ENCODE measurements around the gene REG3G. TPM values are rescaled to one million over a fixed set of nuclear protein-coding genes. Genes with fewer than 3 reads are reported as not detected.

The REG3G gene
- total and polyA plus RNA-seq, 2 donors (not counting 1 experiment from before 2014, with no cell fraction given): not detected

- no peak overlapping the region for H2AFZ ChIP-seq (ENCODE audit: low read length)
- H3K4me1 ChIP-seq (ENCODE audit: control insufficient read depth, extremely low read depth, insufficient read depth, low read length): no peaks in the 10 kb centered on the region
- no peaks in the 10 kb centered on the region for H3K9me3 ChIP-seq (ENCODE audit: control insufficient read depth, insufficient read depth, low read depth, low read length)
- H3K27me3 ChIP-seq (ENCODE audit: control insufficient read depth, insufficient read depth, low read length): no peaks in the 10 kb centered on the region
- H3K27ac ChIP-seq (ENCODE audit: insufficient read depth, low read length): no peak overlapping the region
- no peaks in the 10 kb centered on the region for H3K36me3 ChIP-seq (ENCODE audit: control insufficient read depth, insufficient read depth, low read length)
- H3K4me3 ChIP-seq (replicated peaks in 1 of 4; ENCODE audit: control extremely low read depth in 1 of 4, insufficient read depth in 1 of 4, low read depth in 3 of 4, low read length in 4 of 4): no peak overlapping the region
- no peak for DNase-seq (ENCODE audit: low read depth in 2 of 2)
- TF ChIP-seq CTCF (conservative IDR thresholded peaks at IDR 0.05 in 1 of 2, IDR thresholded peaks at IDR 0.05 in 1 of 2; ENCODE audit: low read depth in 1 of 2, low read length in 2 of 2): no peak
- no peak for TF ChIP-seq EZH2 (IDR thresholded peaks at IDR 0.05; ENCODE audit: low read length, missing control alignments)
- H3K4me2 ChIP-seq (ENCODE audit: extremely low read depth, insufficient read depth, low read length): no peak overlapping the region
- H4K20me1 ChIP-seq (ENCODE audit: control insufficient read depth, extremely low read depth, insufficient read depth, low read length): no peaks in the 10 kb centered on the region
- no peak overlapping the region for H3K9ac ChIP-seq (ENCODE audit: insufficient read depth, low read length)
- H3K79me2 ChIP-seq (ENCODE audit: control insufficient read depth, insufficient read depth, low read length): no peaks in the 10 kb centered on the region
Measured at GRCh38 chr2:79013629-79014028, 11.9 kb upstream of the REG3G start.

GRCh38 chr2:79016342-79016741 lies 9.2 kb upstream of the REG3G start:
- no peaks in the 10 kb centered on the region for H3K9me3 ChIP-seq (ENCODE audit: control insufficient read depth, insufficient read depth, low read depth, low read length)
- no peaks in the 10 kb centered on the region for H3K36me3 ChIP-seq (ENCODE audit: control insufficient read depth, insufficient read depth, low read length)
- H3K4me3 ChIP-seq (replicated peaks in 1 of 4; ENCODE audit: control extremely low read depth in 1 of 4, insufficient read depth in 1 of 4, low read depth in 3 of 4, low read length in 4 of 4): no peak overlapping the region
- H3K4me1 ChIP-seq (ENCODE audit: control insufficient read depth, extremely low read depth, insufficient read depth, low read length): no peaks in the 10 kb centered on the region
- no peak overlapping the region for H3K27ac ChIP-seq (ENCODE audit: insufficient read depth, low read length)
- no peak overlapping the region for H2AFZ ChIP-seq (ENCODE audit: low read length)
- no peak for DNase-seq (ENCODE audit: low read depth in 2 of 2)
- H3K4me2 ChIP-seq (ENCODE audit: extremely low read depth, insufficient read depth, low read length): no peak overlapping the region
- no peak overlapping the region for H3K9ac ChIP-seq (ENCODE audit: insufficient read depth, low read length)
- TF ChIP-seq CTCF (conservative IDR thresholded peaks at IDR 0.05 in 1 of 2, IDR thresholded peaks at IDR 0.05 in 1 of 2; ENCODE audit: low read depth in 1 of 2, low read length in 2 of 2): no peak
- no peak for TF ChIP-seq EZH2 (IDR thresholded peaks at IDR 0.05; ENCODE audit: low read length, missing control alignments)
- no peaks in the 10 kb centered on the region for H4K20me1 ChIP-seq (ENCODE audit: control insufficient read depth, extremely low read depth, insufficient read depth, low read length)
- no peaks in the 10 kb centered on the region for H3K27me3 ChIP-seq (ENCODE audit: control insufficient read depth, insufficient read depth, low read length)
- H3K79me2 ChIP-seq (ENCODE audit: control insufficient read depth, insufficient read depth, low read length): no peaks in the 10 kb centered on the region

- Histone ChIP-seq H3K4me3 (replicated peaks in 1 of 4; ENCODE audit: control extremely low read depth in 1 of 4, insufficient read depth in 1 of 4, low read depth in 3 of 4, low read length in 4 of 4) (no peak overlapping the region), H3K27ac (ENCODE audit: insufficient read depth, low read length) (no peak overlapping the region), H3K9me3 (ENCODE audit: control insufficient read depth, insufficient read depth, low read depth, low read length) (no peaks in the 10 kb centered on the region), H3K4me1 (ENCODE audit: control insufficient read depth, extremely low read depth, insufficient read depth, low read length) (no peaks in the 10 kb centered on the region), H3K9ac (ENCODE audit: insufficient read depth, low read length) (no peak overlapping the region), H3K79me2 (ENCODE audit: control insufficient read depth, insufficient read depth, low read length) (no peaks in the 10 kb centered on the region), H4K20me1 (ENCODE audit: control insufficient read depth, extremely low read depth, insufficient read depth, low read length) (no peaks in the 10 kb centered on the region), H2AFZ (ENCODE audit: low read length) (no peak overlapping the region), H3K36me3 (ENCODE audit: control insufficient read depth, insufficient read depth, low read length) (no peaks in the 10 kb centered on the region), H3K27me3 (ENCODE audit: control insufficient read depth, insufficient read depth, low read length) (no peaks in the 10 kb centered on the region), H3K4me2 (ENCODE audit: extremely low read depth, insufficient read depth, low read length) (no peak overlapping the region)
- no peak for TF ChIP-seq EZH2 (IDR thresholded peaks at IDR 0.05; ENCODE audit: low read length, missing control alignments)
- no peak for TF ChIP-seq CTCF (conservative IDR thresholded peaks at IDR 0.05 in 1 of 2, IDR thresholded peaks at IDR 0.05 in 1 of 2; ENCODE audit: low read depth in 1 of 2, low read length in 2 of 2)
- DNase-seq (ENCODE audit: low read depth in 2 of 2): no peak
Measured at GRCh38 chr2:79026061-79026460, 559 bp downstream of the REG3G start.

Measured in fibroblast of lung (primary cell).